ENCODE measurements around the gene PJA1. TPM values are rescaled to one million over a fixed set of nuclear protein-coding genes. Genes with fewer than 3 reads are reported as not detected.

The PJA1 gene
- total and polyA plus RNA-seq, 7 donors: 3.5 to 13.4 (median 7.4) TPM

DNA sequence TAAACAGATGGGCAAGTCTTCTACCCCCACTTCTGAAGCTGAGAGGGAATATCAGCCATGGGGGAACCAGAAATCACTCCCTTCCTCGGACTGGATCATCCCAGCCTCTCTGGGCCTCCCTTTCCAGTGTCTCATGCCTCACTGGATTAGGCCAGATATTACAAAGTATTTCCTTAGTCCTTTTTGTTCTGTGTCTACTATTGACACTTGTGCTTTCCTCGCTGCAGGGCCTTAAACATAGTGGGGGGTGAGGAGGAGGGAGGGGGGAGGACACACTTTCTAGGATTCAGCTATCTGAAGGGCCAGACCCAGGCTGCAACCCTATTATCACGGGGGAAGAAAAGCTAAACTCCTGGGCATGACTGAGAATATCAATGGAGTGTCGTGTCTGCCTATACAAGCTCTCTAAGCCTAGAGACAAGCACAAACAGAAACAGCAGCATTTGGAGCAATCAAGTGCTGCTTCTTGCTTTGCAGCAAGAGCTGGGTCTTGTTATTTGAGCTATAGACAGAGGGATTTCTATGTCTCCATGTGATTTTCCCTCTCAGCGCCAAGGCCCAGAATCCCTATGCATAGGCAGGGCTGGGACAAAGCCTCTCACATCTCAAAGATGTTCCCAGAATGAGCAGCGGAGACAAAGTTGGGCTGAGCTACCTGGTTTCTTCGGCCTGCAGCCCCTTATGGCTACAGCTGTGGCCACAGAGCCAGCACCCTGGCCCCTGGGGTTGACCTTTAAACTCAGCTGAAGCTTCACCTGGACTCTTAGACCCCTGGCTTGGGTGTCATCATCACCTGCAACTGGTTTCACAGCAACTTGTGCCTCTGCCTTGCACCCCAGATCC lies 20.2 kb downstream of the PJA1 start:
- 73 to 91% (median 86%) methylated on average over 7 of the region's 7 CpGs for WGBS, 3 donors
- TF ChIP-seq, protein P1, sequence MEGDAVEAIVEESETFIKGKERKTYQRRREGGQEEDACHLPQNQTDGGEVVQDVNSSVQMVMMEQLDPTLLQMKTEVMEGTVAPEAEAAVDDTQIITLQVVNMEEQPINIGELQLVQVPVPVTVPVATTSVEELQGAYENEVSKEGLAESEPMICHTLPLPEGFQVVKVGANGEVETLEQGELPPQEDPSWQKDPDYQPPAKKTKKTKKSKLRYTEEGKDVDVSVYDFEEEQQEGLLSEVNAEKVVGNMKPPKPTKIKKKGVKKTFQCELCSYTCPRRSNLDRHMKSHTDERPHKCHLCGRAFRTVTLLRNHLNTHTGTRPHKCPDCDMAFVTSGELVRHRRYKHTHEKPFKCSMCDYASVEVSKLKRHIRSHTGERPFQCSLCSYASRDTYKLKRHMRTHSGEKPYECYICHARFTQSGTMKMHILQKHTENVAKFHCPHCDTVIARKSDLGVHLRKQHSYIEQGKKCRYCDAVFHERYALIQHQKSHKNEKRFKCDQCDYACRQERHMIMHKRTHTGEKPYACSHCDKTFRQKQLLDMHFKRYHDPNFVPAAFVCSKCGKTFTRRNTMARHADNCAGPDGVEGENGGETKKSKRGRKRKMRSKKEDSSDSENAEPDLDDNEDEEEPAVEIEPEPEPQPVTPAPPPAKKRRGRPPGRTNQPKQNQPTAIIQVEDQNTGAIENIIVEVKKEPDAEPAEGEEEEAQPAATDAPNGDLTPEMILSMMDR (IDR thresholded peaks at IDR 0.05): no peak
- ATAC-seq (no peak), DNase-seq (no peak)
- Histone ChIP-seq H3K36me3 (ENCODE audit: insufficient read depth in 1 of 2, low read depth in 1 of 2) (no peaks in the 10 kb centered on the region), H3K27me3 (ENCODE audit: insufficient read depth in 3 of 3, low read length in 2 of 3) (peaks cover 0 to 19% (median 0%) of the 10 kb centered on the region in 3 donors), H3K27ac (no peak overlapping the region), H3K4me1 (no peaks in the 10 kb centered on the region), H3K9me3 (no peaks in the 10 kb centered on the region), H3K4me3 (no peak overlapping the region)
- intact Hi-C loops (cut with DNase I): no loop called here

DNA sequence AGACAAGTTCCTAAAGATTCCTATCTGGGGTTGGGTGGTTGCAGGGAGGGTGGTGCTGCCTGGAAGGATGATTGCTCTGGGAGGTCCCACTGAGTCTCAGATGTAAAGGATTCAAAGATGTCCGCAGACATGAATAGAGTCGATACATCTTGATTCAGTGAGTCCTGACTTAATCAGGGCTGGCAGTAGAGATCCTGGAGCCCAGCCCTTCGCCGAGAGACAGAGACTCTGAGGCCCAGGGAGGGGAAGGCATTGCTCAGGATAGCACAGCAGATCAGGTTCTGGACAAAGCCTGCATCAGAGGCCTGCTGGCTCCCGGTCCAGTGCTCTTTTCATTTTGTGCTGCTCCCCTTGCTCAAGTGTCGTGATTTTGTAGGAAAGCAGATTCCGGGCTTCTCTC lies 21.7 kb downstream of the PJA1 start:
- Histone ChIP-seq H3K27me3 (ENCODE audit: insufficient read depth in 3 of 3, low read length in 2 of 3) (peaks cover 0 to 7% (median 0%) of the 10 kb centered on the region in 3 donors), H3K9me3 (no peaks in the 10 kb centered on the region), H3K36me3 (ENCODE audit: insufficient read depth in 1 of 2, low read depth in 1 of 2) (no peaks in the 10 kb centered on the region), H3K27ac (no peak overlapping the region), H3K4me3 (no peak overlapping the region), H3K4me1 (no peaks in the 10 kb centered on the region)
- TF ChIP-seq, protein P1 (IDR thresholded peaks at IDR 0.05): no peak
- WGBS, 3 donors: 73 to 94% (median 89%) methylated on average over 7 of the region's 7 CpGs
- ATAC-seq (no peak), DNase-seq (no peak)
- intact Hi-C loops (cut with DNase I): no loop called here

DNA sequence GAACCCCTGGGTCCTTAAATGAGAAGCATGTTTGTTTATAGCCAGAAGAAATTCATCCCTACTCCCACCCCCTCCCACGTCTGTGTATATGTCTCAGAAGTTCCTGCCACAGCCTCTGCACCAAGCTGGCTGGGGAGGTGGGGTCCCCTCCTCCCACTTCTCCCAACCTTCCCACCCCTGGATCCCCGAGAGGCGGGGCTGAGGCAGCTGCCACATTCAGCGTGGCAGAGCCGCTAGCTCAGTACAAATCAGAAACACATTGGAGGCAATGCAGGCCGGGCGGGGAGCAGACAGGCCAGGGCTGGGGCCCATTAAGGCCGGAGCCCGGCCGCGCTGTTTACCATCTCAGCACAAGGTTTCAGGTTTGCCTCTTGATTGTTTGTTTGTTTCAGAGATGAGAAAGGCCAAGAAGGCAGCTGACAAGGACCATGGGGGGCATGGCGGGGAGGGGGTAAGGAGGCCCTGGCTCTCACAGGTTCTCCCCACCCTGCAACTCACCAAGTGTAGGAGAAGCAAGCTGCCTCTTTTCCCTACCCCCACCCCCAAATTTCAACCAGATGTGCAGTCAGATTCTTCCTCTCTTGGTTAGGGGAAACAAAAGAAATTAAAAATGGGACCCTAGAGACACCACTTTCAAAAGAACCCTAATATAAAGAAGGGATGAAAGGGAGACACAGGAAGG lies 22.3 kb downstream of the PJA1 start:
- no peaks in the 10 kb centered on the region for H3K36me3 ChIP-seq (ENCODE audit: insufficient read depth in 1 of 2, low read depth in 1 of 2)
- TF ChIP-seq, protein P1 (IDR thresholded peaks at IDR 0.05): no peak
- H3K4me3 ChIP-seq: no peak overlapping the region
- ATAC-seq: no peak
- intact Hi-C loops (cut with DNase I): no loop called here
- no peaks in the 10 kb centered on the region for H3K4me1 ChIP-seq
- peaks cover 0 to 5% (median 0%) of the 10 kb centered on the region in 3 donors for H3K27me3 ChIP-seq (ENCODE audit: insufficient read depth in 3 of 3, low read length in 2 of 3)
- WGBS, 3 donors: 73 to 86% (median 74%) methylated on average over 10 to 12 of the region's 12 CpGs
- DNase-seq: no peak
- no peaks in the 10 kb centered on the region for H3K9me3 ChIP-seq
- H3K27ac ChIP-seq: no peak overlapping the region

DNA sequence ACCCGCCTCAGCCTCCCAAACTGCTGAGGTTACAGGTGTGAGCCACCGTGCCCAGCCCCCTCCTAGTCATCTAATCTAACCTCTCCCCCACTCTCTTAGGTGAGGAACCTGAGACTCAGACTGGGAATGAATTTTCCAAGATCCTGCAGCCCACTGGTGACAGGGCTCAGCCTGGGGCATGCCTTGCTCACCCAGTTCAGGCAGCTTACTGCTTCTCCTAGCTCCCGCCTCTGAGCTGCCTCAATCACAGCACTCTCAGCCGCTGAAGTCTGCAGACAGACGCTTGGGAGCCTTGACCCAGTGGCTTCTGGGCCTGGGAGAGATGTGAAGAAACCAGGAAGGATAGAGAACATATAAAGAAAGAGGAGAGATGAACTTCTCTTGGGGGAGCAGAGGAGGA lies 24.4 kb downstream of the PJA1 start:
- DNase-seq: no peak
- no peaks in the 10 kb centered on the region for H3K9me3 ChIP-seq
- no peaks in the 10 kb centered on the region for H3K36me3 ChIP-seq (ENCODE audit: insufficient read depth in 1 of 2, low read depth in 1 of 2)
- TF ChIP-seq, protein P1 (IDR thresholded peaks at IDR 0.05): no peak
- no peak overlapping the region for H3K4me3 ChIP-seq
- H3K4me1 ChIP-seq: no peaks in the 10 kb centered on the region
- H3K27me3 ChIP-seq (ENCODE audit: insufficient read depth in 3 of 3, low read length in 2 of 3): no peaks in the 10 kb centered on the region
- ATAC-seq: no peak
- intact Hi-C loops (cut with DNase I): no loop called here
- 77 to 96% (median 88%) methylated on average over 3 to 5 of the region's 5 CpGs for WGBS, 3 donors
- no peak overlapping the region for H3K27ac ChIP-seq
